Neuron (in vitro differentiated cells): ENCODE data around the gene PIEZO1.

Experiments
- H2AFZ ChIP-seq: one replicate; pipeline ENCODE4 v1.6.1; 2013; ENCODE audit warnings: low read depth, mild to moderate bottlenecking, inconsistent platforms, low read length, moderate library complexity
- H3K27me3 ChIP-seq: one replicate; pipeline ENCODE4 v1.6.1; 2013; ENCODE audit warnings: low read length; ENCODE audit not compliant: insufficient read depth
- H3K36me3 ChIP-seq: one replicate; pipeline ENCODE4 v1.6.1; 2013; ENCODE audit warnings: low read length; ENCODE audit not compliant: insufficient read depth
- H3K4me1 ChIP-seq: one replicate; pipeline ENCODE4 v1.6.1; 2013; ENCODE audit warnings: low read length; ENCODE audit not compliant: insufficient read depth
- H3K4me3 ChIP-seq: 2 replicates; pipeline ENCODE4 v1.5.1; 2013; ENCODE audit warnings: mild to moderate bottlenecking, low read length, moderate library complexity
- H3K9me3 ChIP-seq: one replicate; pipeline ENCODE4 v1.6.1; 2013; ENCODE audit warnings: low read length

Gene PIEZO1

GRCh38 chr16:88691129-88691813, 93.7 kb downstream of the PIEZO1 start:
- H3K9me3 ChIP-seq = no peaks in the 10 kb centered on the region
- no peaks in the 10 kb centered on the region for H3K36me3 ChIP-seq
- H3K4me1 ChIP-seq = peaks cover 8% of the 10 kb centered on the region
- no peak overlapping the region for H2AFZ ChIP-seq
- H3K27me3 ChIP-seq = peaks cover 38% of the 10 kb centered on the region
- no peak overlapping the region for H3K4me3 ChIP-seq

GRCh38 chr16:88690341-88691128, 94.5 kb downstream of the PIEZO1 start:
- Histone ChIP-seq H3K4me1 (peaks cover 14% of the 10 kb centered on the region), H3K36me3 (no peaks in the 10 kb centered on the region), H3K4me3 (no peak overlapping the region), H3K27me3 (peaks cover 38% of the 10 kb centered on the region), H3K9me3 (no peaks in the 10 kb centered on the region), H2AFZ (no peak overlapping the region)

GRCh38 chr16:88688013-88688778, 96.8 kb downstream of the PIEZO1 start:
- no peaks in the 10 kb centered on the region for H3K36me3 ChIP-seq
- peaks cover 14% of the 10 kb centered on the region for H3K4me1 ChIP-seq
- no peak overlapping the region for H3K4me3 ChIP-seq
- H2AFZ ChIP-seq = no peak overlapping the region
- H3K9me3 ChIP-seq = no peaks in the 10 kb centered on the region
- peaks cover 57% of the 10 kb centered on the region for H3K27me3 ChIP-seq

- Histone ChIP-seq H3K9me3 (no peaks in the 10 kb centered on the region), H2AFZ (no peak overlapping the region), H3K27me3 (peaks cover 57% of the 10 kb centered on the region), H3K4me3 (no peak overlapping the region), H3K4me1 (peaks cover 14% of the 10 kb centered on the region), H3K36me3 (no peaks in the 10 kb centered on the region)
Measured at GRCh38 chr16:88687676-88688012, 97.4 kb downstream of the PIEZO1 start.

- Histone ChIP-seq H3K27me3 (peaks cover 57% of the 10 kb centered on the region), H3K4me3 (no peak overlapping the region), H3K36me3 (no peaks in the 10 kb centered on the region), H3K4me1 (peaks cover 14% of the 10 kb centered on the region), H2AFZ (no peak overlapping the region), H3K9me3 (no peaks in the 10 kb centered on the region)
Measured at GRCh38 chr16:88687254-88687576, 97.8 kb downstream of the PIEZO1 start.

- H3K27me3 ChIP-seq = peaks cover 56% of the 10 kb centered on the region
- no peaks in the 10 kb centered on the region for H3K36me3 ChIP-seq
- H3K4me3 ChIP-seq = peak within 1 kb of the TSS; percentile 31
- H3K9me3 ChIP-seq = no peaks in the 10 kb centered on the region
- no peak within 1 kb of the TSS for H2AFZ ChIP-seq
- H3K4me1 ChIP-seq = peaks cover 17% of the 10 kb centered on the region
Measured at GRCh38 chr16:88686439-88687253, 98.4 kb downstream of the PIEZO1 start, which contains the start of gene SNAI3. Gene SNAI3 (minus strand): TSS chr16:88686507. CDS start chr16:88686406, 101 bp downstream.

- Histone ChIP-seq H3K4me1 (peaks cover 18% of the 10 kb centered on the region), H3K27me3 (peaks cover 52% of the 10 kb centered on the region), H3K9me3 (no peaks in the 10 kb centered on the region)
Measured at GRCh38 chr16:88686062-88686438, 99.0 kb downstream of the PIEZO1 start.

GRCh38 chr16:88685156-88686061, 99.6 kb downstream of the PIEZO1 start:
- Histone ChIP-seq H3K4me1 (peaks cover 18% of the 10 kb centered on the region), H3K9me3 (no peaks in the 10 kb centered on the region), H3K4me3 (peak overlapping the region; percentile 31), H3K27me3 (peaks cover 46% of the 10 kb centered on the region), H2AFZ (no peak overlapping the region), H3K36me3 (no peaks in the 10 kb centered on the region)

More at GRCh38 chr16:88686062-88686438, 99.0 kb downstream of the PIEZO1 start:
- Histone ChIP-seq H3K36me3 (no peaks in the 10 kb centered on the region), H2AFZ (no peak overlapping the region), H3K4me3 (peak overlapping the region; percentile 31)

GRCh38 chr16:88684569-88685155, 100.4 kb downstream of the PIEZO1 start:
- H2AFZ ChIP-seq = no peak overlapping the region
- H3K4me3 ChIP-seq = no peak overlapping the region
- no peaks in the 10 kb centered on the region for H3K9me3 ChIP-seq
- H3K36me3 ChIP-seq = no peaks in the 10 kb centered on the region
- H3K27me3 ChIP-seq = peaks cover 41% of the 10 kb centered on the region
- H3K4me1 ChIP-seq = peaks cover 18% of the 10 kb centered on the region

- Histone ChIP-seq H3K9me3 (no peaks in the 10 kb centered on the region), H2AFZ (no peak overlapping the region), H3K4me1 (peaks cover 15% of the 10 kb centered on the region), H3K36me3 (no peaks in the 10 kb centered on the region), H3K27me3 (peaks cover 20% of the 10 kb centered on the region), H3K4me3 (no peak overlapping the region)
Measured at GRCh38 chr16:88681709-88682451, 103.1 kb downstream of the PIEZO1 start.

GRCh38 chr16:88681084-88681680, 103.8 kb downstream of the PIEZO1 start:
- peaks cover 11% of the 10 kb centered on the region for H3K4me1 ChIP-seq
- H3K9me3 ChIP-seq = no peaks in the 10 kb centered on the region
- peaks cover 19% of the 10 kb centered on the region for H3K27me3 ChIP-seq
- no peaks in the 10 kb centered on the region for H3K36me3 ChIP-seq
- no peak overlapping the region for H3K4me3 ChIP-seq
- no peak overlapping the region for H2AFZ ChIP-seq
